MG63 (cell line): ENCODE results near the gene ZNF853. TPM values are rescaled to one million over a fixed set of nuclear protein-coding genes. Genes with fewer than 3 reads are reported as not detected.

Experiments used
- DNase-seq: peaks from one replicate; pipeline ENCODE4 v3.0.0-alpha.2; 2020
- H3K27me3 ChIP-seq: fragments of 250-450 bp; sonication (Bioruptor Pico); 2 replicates; pipeline ENCODE4 v1.5.1; 2020; ENCODE audit warnings: mild to moderate bottlenecking, moderate library complexity
- H3K36me3 ChIP-seq: fragments of 250-450 bp; sonication (Bioruptor Pico); 2 replicates; pipeline ENCODE4 v1.5.1; 2020; ENCODE audit warnings: mild to moderate bottlenecking, moderate library complexity
- H3K4me3 ChIP-seq: fragments of 250-450 bp; sonication (Bioruptor Pico); 2 replicates; pipeline ENCODE4 v1.5.1; 2020; ENCODE audit warnings: mild to moderate bottlenecking, moderate library complexity
- H3K9me3 ChIP-seq: fragments of 250-450 bp; sonication (Bioruptor Pico); 2 replicates; pipeline ENCODE4 v1.5.1; 2020; ENCODE audit warnings: mild to moderate bottlenecking, moderate library complexity
- total RNA-seq: library from RNA; depleted of rRNA; stranded (reverse); fragments of >200 nt; shearing (Covaris generic); gene quantifications from 2 replicates; pipeline ENCODE4 v1.2.3, GENCODE V29; 2014; ENCODE audit warnings: low replicate concordance

ZNF853 gene
- total RNA-seq, 1 experiment from 2014 or later = 27.1 TPM

GRCh38 chr7:6642861-6643640 is 27.6 kb downstream of the ZNF853 start:
- DNase-seq = no peak
- Histone ChIP-seq H3K27me3 (no peaks in the 10 kb centered on the region), H3K9me3 (no peaks in the 10 kb centered on the region), H3K4me3 (no peak overlapping the region), H3K36me3 (peaks cover 53% of the 10 kb centered on the region)

DNA sequence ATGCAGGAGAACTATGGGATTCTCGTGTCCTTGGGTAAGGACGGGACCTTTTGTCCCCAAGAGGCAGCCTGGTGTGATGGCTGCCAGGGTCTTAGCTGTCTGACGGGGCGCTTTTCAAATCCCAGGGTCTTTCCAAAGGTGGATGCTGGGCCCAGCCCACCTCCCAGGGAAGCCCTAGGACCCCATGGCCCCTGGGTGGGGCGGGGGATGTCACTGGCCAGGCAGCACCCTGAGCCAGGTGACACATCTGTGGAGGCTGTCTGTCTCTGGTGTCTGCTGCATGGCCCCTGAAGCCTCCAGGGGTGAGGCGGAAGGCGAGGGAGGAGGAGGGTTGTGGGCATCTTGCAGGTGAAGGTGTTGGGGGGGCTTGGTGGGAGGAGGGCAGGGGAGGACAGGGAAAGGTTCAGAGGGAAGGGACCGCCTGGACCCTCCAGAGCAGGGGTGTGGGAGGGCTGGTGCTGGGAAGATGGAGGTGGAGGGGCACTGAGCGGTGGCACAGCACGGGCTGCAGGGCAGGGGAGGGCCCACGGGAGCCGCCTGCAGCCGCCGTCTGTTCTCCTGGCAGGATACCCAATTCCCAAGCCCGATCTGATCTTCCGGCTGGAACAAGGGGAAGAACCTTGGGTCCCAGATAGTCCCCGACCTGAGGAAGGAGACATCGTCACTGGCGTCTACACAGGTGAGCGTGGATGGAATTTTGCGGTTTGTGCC is 28.7 kb downstream of the ZNF853 start:
- H3K4me3 ChIP-seq = no peak overlapping the region
- no peaks in the 10 kb centered on the region for H3K27me3 ChIP-seq
- no peak for DNase-seq
- H3K9me3 ChIP-seq = no peaks in the 10 kb centered on the region
- H3K36me3 ChIP-seq = peaks cover 53% of the 10 kb centered on the region

- H3K27me3 ChIP-seq = no peaks in the 10 kb centered on the region
- peaks cover 50% of the 10 kb centered on the region for H3K36me3 ChIP-seq
- H3K4me3 ChIP-seq = no peak overlapping the region
- DNase-seq = no peak
- H3K9me3 ChIP-seq = no peaks in the 10 kb centered on the region
Measured at GRCh38 chr7:6644728-6645127, 29.3 kb downstream of the ZNF853 start.

- H3K9me3 ChIP-seq = no peaks in the 10 kb centered on the region
- H3K27me3 ChIP-seq = no peaks in the 10 kb centered on the region
- no peak for DNase-seq
- H3K4me3 ChIP-seq = no peak overlapping the region
- peaks cover 45% of the 10 kb centered on the region for H3K36me3 ChIP-seq
Measured at GRCh38 chr7:6646465-6646864, 31.1 kb downstream of the ZNF853 start.

- no peak for DNase-seq
- no peaks in the 10 kb centered on the region for H3K9me3 ChIP-seq
- no peaks in the 10 kb centered on the region for H3K27me3 ChIP-seq
- no peak overlapping the region for H3K4me3 ChIP-seq
- peaks cover 44% of the 10 kb centered on the region for H3K36me3 ChIP-seq
Measured at GRCh38 chr7:6647080-6647479, 31.7 kb downstream of the ZNF853 start.

DNA sequence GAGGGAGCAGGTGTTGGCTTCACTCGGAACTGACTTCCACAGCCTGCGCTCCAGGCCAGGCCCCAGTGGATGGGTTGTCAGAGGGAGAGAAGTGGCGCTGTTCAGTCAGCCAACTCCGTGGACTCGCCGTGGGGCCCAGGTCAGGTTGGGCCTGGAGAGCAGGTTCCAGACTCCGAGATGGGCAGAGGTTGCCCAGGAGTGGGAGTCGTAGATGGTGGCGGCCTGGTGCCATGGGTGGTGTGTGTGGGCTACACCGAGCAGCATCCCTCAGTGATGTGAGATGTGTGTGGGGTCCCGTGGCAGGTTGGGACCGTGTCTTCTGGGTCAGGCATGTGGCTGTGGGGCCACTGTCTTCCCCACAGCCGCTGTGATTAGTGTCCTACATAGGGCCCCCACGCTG is 32.1 kb downstream of the ZNF853 start:
- no peak overlapping the region for H3K4me3 ChIP-seq
- H3K27me3 ChIP-seq = no peaks in the 10 kb centered on the region
- peaks cover 43% of the 10 kb centered on the region for H3K36me3 ChIP-seq
- no peaks in the 10 kb centered on the region for H3K9me3 ChIP-seq
- DNase-seq = no peak

- no peak for DNase-seq
- H3K27me3 ChIP-seq = no peaks in the 10 kb centered on the region
- peaks cover 38% of the 10 kb centered on the region for H3K36me3 ChIP-seq
- no peaks in the 10 kb centered on the region for H3K9me3 ChIP-seq
- H3K4me3 ChIP-seq = no peak overlapping the region
Measured at GRCh38 chr7:6648066-6648814, 32.8 kb downstream of the ZNF853 start.

GRCh38 chr7:6648815-6649104 is 33.4 kb downstream of the ZNF853 start:
- H3K27me3 ChIP-seq = no peaks in the 10 kb centered on the region
- H3K4me3 ChIP-seq = no peak overlapping the region
- H3K36me3 ChIP-seq = peaks cover 36% of the 10 kb centered on the region
- no peaks in the 10 kb centered on the region for H3K9me3 ChIP-seq
- no peak for DNase-seq

DNA sequence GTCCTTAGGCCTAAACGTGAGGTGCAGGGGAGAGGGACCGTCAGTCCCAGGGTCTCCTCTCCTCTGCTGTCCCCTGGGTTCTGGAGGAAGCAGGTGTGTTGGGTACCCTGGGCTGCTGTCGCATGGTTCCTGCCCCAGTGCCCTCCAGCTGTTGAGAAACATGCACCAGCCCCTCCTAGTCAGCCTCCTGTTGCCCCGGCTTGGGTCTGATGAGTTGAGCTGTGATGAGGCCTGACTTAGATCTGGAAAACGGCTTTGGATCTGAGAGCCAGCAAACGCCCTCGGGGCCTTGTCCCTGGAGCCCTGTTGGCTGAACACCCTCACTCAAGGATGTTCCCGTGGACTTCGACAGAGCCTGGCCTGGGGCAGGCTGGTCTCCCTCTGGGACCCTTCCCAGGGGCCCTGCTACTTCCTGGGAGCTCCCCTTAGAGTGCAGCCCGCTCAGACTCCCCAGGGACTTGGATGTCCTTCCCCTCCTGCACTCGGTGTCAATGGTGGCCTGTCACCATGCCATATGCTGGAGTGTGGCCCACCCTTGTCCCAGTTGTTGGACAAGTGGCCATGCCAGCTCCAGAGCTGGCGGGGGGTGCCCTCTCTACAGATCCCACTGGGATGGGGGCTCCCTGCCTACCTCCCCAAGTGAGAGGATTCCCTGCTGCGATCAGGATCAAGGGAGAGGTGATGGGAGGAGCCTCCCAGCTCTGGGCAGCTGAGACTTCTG is 34.0 kb downstream of the ZNF853 start:
- Histone ChIP-seq H3K9me3 (no peaks in the 10 kb centered on the region), H3K27me3 (no peaks in the 10 kb centered on the region), H3K36me3 (peaks cover 35% of the 10 kb centered on the region), H3K4me3 (no peak overlapping the region)
- no peak for DNase-seq

GRCh38 chr7:6650086-6650485 is 34.7 kb downstream of the ZNF853 start:
- H3K36me3 ChIP-seq = peaks cover 33% of the 10 kb centered on the region
- no peaks in the 10 kb centered on the region for H3K9me3 ChIP-seq
- no peak overlapping the region for H3K4me3 ChIP-seq
- H3K27me3 ChIP-seq = no peaks in the 10 kb centered on the region
- DNase-seq = no peak

DNA sequence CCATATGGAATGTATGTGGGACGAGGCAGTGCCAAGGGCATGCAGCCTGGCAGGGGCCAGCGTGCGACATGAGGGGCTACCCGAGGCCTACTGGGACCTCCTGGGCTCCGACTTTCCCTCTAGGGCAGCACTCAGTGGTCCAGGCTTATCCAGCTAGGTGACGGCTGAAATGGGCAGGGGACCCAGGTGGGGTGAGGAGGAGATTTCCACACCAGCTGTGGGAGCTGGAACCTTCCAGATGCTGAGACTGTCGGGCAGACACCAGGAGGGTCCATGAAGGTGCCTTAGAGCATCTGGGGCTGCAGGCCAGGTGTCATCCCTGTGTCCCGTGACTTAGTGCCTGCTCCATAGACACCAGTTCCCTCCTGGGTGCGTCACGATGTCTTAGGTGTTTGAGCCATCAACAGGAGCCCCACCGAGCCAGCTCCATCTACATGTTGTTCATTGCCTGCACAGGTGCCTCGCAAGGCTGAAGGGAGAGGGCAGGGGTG is 35.2 kb downstream of the ZNF853 start:
- no peak for DNase-seq
- no peaks in the 10 kb centered on the region for H3K27me3 ChIP-seq
- no peaks in the 10 kb centered on the region for H3K9me3 ChIP-seq
- peaks cover 32% of the 10 kb centered on the region for H3K36me3 ChIP-seq
- H3K4me3 ChIP-seq = no peak overlapping the region

DNA sequence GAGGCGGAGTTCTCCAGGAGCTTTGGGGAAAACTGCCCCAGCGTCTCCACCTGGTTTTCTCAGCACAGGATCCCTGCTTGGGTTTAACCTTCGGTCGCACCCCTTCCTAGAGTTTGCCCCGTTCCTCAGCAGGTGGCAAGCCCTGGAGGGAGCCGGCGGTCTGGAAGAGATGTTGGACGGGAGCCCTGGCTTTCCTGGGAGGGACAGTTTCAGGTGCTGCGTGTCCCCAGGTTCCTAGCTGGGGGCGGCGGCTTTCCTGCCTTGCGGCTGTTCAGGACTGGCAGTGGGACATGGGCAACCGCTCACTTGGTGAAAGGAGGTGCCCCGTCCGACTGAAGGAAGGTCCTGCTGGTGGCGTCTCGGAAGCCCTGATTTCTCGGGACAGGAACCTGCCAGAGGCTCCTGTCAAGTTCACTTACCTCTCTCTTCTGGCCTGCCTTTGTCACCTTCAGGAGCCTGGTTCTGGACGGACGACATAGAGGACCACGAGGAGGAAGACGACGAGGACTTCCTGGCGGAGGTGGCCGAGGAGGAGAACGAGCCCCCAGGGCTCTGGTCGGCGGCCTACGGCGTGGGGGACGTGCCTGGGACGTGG is 36.5 kb downstream of the ZNF853 start:
- no peaks in the 10 kb centered on the region for H3K27me3 ChIP-seq
- H3K36me3 ChIP-seq = peaks cover 29% of the 10 kb centered on the region
- no peak for DNase-seq
- no peak overlapping the region for H3K4me3 ChIP-seq
- no peaks in the 10 kb centered on the region for H3K9me3 ChIP-seq

GRCh38 chr7:6652446-6653011 is 37.1 kb downstream of the ZNF853 start:
- Histone ChIP-seq H3K27me3 (no peaks in the 10 kb centered on the region), H3K9me3 (no peaks in the 10 kb centered on the region), H3K36me3 (peaks cover 29% of the 10 kb centered on the region), H3K4me3 (no peak overlapping the region)
- DNase-seq = no peak

DNA sequence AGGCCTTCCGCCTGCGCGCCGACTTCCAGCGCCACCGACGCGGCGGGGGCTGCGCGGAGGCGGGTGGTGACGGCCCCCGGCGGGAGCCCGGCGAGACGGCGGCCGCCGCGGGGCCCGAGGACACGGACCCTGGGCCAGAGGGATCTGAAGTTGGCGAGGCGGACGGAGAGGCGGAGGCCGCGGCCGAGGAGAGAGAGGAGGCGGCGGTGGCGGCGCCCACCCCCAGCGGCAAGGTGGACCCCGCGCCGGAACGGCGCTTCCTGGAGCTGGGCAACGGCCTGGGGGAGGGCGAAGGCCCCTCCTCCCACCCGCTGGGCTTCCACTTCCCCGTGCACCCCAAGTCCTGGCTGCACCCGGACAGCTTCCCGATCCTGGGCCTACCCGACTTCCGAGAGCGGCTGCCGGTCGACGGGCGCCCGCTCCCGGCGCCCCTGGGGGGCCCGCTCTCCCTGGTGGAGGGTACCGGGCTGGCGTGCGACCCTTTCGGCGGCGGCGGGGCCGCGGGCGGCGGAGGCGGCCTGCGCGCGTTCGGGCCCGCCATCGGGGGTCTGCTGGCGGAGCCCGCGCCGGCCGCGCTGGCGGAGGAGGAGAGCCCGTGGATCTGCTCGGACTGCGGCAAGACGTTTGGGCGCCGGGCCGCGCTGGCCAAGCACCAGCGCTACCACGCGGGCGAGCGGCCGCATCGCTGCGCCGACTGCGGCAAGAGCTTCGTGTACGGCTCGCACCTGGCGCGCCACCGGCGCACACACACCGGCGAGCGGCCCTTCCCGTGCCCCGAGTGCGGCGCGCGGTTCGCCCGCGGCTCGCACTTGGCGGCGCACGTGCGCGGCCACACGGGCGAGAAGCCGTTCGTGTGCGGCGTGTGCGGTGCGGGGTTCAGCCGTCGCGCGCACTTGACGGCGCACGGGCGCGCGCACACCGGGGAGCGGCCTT is 37.9 kb downstream of the ZNF853 start:
- Histone ChIP-seq H3K9me3 (no peaks in the 10 kb centered on the region), H3K36me3 (peaks cover 29% of the 10 kb centered on the region), H3K4me3 (no peak overlapping the region), H3K27me3 (no peaks in the 10 kb centered on the region)
- no peak for DNase-seq

DNA sequence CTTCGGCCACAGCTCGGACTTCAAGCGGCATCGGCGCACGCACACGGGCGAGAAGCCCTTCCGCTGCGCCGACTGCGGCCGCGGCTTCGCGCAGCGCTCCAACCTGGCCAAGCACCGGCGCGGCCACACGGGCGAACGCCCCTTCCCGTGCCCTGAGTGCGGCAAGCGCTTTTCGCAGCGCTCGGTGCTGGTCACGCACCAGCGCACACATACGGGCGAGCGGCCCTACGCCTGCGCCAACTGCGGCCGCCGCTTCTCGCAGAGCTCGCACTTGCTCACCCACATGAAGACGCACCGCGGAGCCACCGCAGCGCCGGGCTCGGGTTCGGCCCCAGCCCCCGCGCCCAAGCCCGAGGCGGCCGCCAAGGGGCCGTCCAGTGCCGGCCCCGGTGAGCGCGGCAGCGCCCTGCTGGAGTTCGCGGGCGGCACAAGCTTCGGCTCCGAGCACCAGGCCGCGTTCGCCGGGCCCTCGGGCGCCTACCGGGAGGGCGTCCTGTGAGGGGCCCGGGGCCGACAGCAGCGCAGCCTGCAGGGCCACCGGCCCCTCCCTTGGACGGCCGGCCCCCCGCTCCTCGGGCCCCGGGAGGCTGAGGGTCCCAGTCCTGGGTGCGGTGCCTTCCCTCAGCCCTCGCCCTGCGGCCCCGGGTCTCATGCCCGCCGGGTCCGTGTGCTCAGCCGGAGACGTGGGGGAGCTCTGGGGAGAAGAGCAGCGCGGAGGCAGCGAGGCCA is 38.9 kb downstream of the ZNF853 start:
- H3K4me3 ChIP-seq = no peak overlapping the region
- H3K27me3 ChIP-seq = no peaks in the 10 kb centered on the region
- no peak for DNase-seq
- H3K36me3 ChIP-seq = peaks cover 25% of the 10 kb centered on the region
- H3K9me3 ChIP-seq = no peaks in the 10 kb centered on the region
